Caki2 (cell line): Measurements from ENCODE around the gene TLCD1. TPM values are rescaled to one million over a fixed set of nuclear protein-coding genes. Genes with fewer than 3 reads are reported as not detected.
A peak's percentile ranks its signal among the peaks of the same experiment; 100 is the strongest.

Experiments
- DNase-seq: peaks from one replicate; pipeline ENCODE4 v3.0.0-alpha.2; 2015; ENCODE audit warnings: low read depth
- in situ Hi-C: cut with HindIII; loops from 2 replicates; pipeline ENCODE4 v1.10.0; 2016; ENCODE audit warnings: low sequenced_read_pairs, low pct_unique_long_range_greater_than_20kb, mixed read lengths
- total RNA-seq: library from RNA; depleted of rRNA; stranded (reverse); fragments of >200 nt; shearing (Covaris generic); gene quantifications from 2 replicates; pipeline ENCODE4 v1.2.3, GENCODE V29; 2014; ENCODE audit warnings: low replicate concordance

Gene TLCD1
- total RNA-seq, 1 experiment from 2014 or later, result 43.5 TPM

GRCh38 chr17:28703552-28704218 is 22.3 kb downstream of the TLCD1 start:
- DNase-seq, result no peak
- in situ Hi-C loops, result no loop called here

GRCh38 chr17:28702752-28703150 is 23.3 kb downstream of the TLCD1 start:
- DNase-seq, result no peak
- in situ Hi-C loops, result no loop called here

- in situ Hi-C loops, result no loop called here
- no peak for DNase-seq
These were observed 23.8 kb downstream of the TLCD1 start for GRCh38 chr17:28702026-28702751.

- in situ Hi-C loops, result no loop called here
- no peak for DNase-seq
These were observed 25.1 kb downstream of the TLCD1 start for GRCh38 chr17:28700830-28701492.

GRCh38 chr17:28700278-28700677 is 25.8 kb downstream of the TLCD1 start:
- DNase-seq, result no peak

GRCh38 chr17:28698253-28698941 is 27.6 kb downstream of the TLCD1 start:
- in situ Hi-C loops, result no loop called here

More at GRCh38 chr17:28700278-28700677, 25.8 kb downstream of the TLCD1 start:
- in situ Hi-C loops, result no loop called here

GRCh38 chr17:28693869-28694268 is 32.2 kb downstream of the TLCD1 start:
- in situ Hi-C loops, result no loop called here

More at GRCh38 chr17:28698253-28698941, 27.6 kb downstream of the TLCD1 start:
- peak; percentile 91 for DNase-seq

GRCh38 chr17:28689011-28689410 is 37.0 kb downstream of the TLCD1 start:
- no peak for DNase-seq
- in situ Hi-C loops, result no loop called here

More at GRCh38 chr17:28693869-28694268, 32.2 kb downstream of the TLCD1 start:
- no peak for DNase-seq

- in situ Hi-C loops, result no loop called here
- no peak for DNase-seq
These were observed 37.6 kb downstream of the TLCD1 start for GRCh38 chr17:28688481-28688880.

- no peak for DNase-seq
- in situ Hi-C loops, result no loop called here
These were observed 39.7 kb downstream of the TLCD1 start for GRCh38 chr17:28686296-28686695.

- no peak for DNase-seq
- in situ Hi-C loops, result no loop called here
These were observed 40.7 kb downstream of the TLCD1 start for GRCh38 chr17:28685366-28685765.

GRCh38 chr17:28684963-28685362 is 41.1 kb downstream of the TLCD1 start:
- DNase-seq, result peak; percentile 77

GRCh38 chr17:28682655-28683054 is 43.4 kb downstream of the TLCD1 start:
- in situ Hi-C loops, result no loop called here
- DNase-seq, result no peak

More at GRCh38 chr17:28684963-28685362, 41.1 kb downstream of the TLCD1 start:
- in situ Hi-C loops, result no loop called here

- in situ Hi-C loops, result no loop called here
- peak; percentile 24 for DNase-seq
These were observed 50.1 kb downstream of the TLCD1 start for GRCh38 chr17:28675980-28676379.

GRCh38 chr17:28675490-28675889 is 50.5 kb downstream of the TLCD1 start:
- no peak for DNase-seq

More at GRCh38 chr17:28675490-28675889, 50.5 kb downstream of the TLCD1 start:
- in situ Hi-C loops, result no loop called here
